Fibroblast of the aortic adventitia (primary cell): Measurements from ENCODE around the gene MYLK. TPM values are rescaled to one million over a fixed set of nuclear protein-coding genes. Genes with fewer than 3 reads are reported as not detected.
A peak's percentile ranks its signal among the peaks of the same experiment; 100 is the strongest.

Source experiments
- DNase-seq: peaks from one replicate; pipeline ENCODE4 v3.0.0-alpha.2; 2010; ENCODE audit warnings: low read depth
- H3K4me3 ChIP-seq: 2 replicates; pipeline ENCODE4 v1.5.1; 2011; ENCODE audit warnings: low read depth, mild to moderate bottlenecking, control low read depth, low read length, moderate library complexity
- CTCF ChIP-seq: IDR thresholded peaks from 2 replicates; pipeline ENCODE4 v1.5.1; 2011; ENCODE audit warnings: mild to moderate bottlenecking, low read length, control low read depth, inconsistent platforms; ENCODE audit not compliant: insufficient read depth
- total RNA-seq: library from RNA; depleted of rRNA; stranded (reverse); fragments of >200 nt; gene quantifications from 2 replicates; pipeline ENCODE4 v1.2.3, GENCODE V29; 2012; ENCODE audit warnings: low replicate concordance

Gene MYLK
- total RNA-seq, 1 donor: 74.7 TPM

- peak; percentile 96 for DNase-seq
- TF ChIP-seq CTCF: no peak
- peak within 1 kb of the TSS; percentile 92 for H3K4me3 ChIP-seq
Measured at GRCh38 chr3:123584988-123585937, 298.9 kb downstream of the MYLK start, which contains the start of gene HACD2. HACD2 (minus strand) TSS chr3:123585053; CDS start chr3:123585027, 26 bp downstream.

GRCh38 chr3:123584284-123584987 is 299.7 kb downstream of the MYLK start:
- peak; percentile 23 for DNase-seq
- H3K4me3 ChIP-seq: peak overlapping the region; percentile 79
- TF ChIP-seq CTCF: peak; percentile 13

DNA sequence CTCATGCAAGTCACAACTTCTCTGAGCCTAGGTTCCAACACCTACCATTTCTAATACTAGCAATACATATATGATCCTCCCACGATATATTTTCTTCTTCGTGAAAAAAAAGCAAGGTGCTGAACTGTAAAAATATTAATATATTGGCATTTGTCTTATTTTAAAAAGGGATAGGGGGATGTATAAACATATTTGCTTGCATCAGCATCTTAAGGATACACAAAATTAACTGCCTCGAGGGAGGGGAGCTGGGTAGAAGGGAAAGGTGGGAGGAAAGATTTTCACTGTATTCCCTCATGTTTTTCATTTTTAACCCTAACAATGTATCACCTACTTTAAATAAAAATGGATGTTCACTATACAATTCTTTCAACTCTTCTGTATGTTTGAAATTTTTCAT is 300.6 kb downstream of the MYLK start:
- H3K4me3 ChIP-seq: no peak overlapping the region
- DNase-seq: no peak
- no peak for TF ChIP-seq CTCF

GRCh38 chr3:123582315-123582714 is 301.8 kb downstream of the MYLK start:
- TF ChIP-seq CTCF: no peak
- no peak for DNase-seq
- no peak overlapping the region for H3K4me3 ChIP-seq

- peak; percentile 25 for DNase-seq
- TF ChIP-seq CTCF: no peak
- no peak overlapping the region for H3K4me3 ChIP-seq
Measured at GRCh38 chr3:123576122-123576521, 308.0 kb downstream of the MYLK start.

DNA sequence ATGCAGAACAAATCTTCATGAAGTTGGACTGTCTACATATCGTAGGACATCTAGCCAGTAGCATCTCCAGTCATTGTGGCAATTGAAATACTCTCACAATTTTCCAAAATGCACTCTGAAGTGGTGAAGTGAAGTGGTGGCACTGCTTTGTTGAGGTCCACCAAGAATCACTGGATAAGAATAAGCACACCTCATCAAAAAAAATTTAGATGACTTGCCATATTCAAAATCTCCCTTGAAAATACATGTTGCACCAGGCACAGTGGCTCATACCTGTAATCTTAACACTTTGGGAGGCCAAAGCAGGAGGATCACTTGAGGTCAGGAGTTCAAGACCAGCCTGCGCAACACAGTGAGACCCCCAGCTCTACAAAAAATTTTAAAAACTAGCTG is 312.2 kb downstream of the MYLK start:
- DNase-seq: no peak
- no peak overlapping the region for H3K4me3 ChIP-seq
- TF ChIP-seq CTCF: no peak
